Spleen (tissue), 7 donors: ENCODE data around the gene GGT6.

Experiments used
- POLR2A ChIP-seq, 3 donors: fragments of 450-650 bp; IDR thresholded peaks; one replicate each; pipeline ENCODE4 v1.5.1; 2017; ENCODE audit warnings: antibody characterized with exemption in 3 of 3, mild to moderate bottlenecking in 1 of 3
- POLR2AphosphoS5 ChIP-seq, 3 donors: sonication (generic); formaldehyde crosslinking; IDR thresholded peaks; one replicate each; pipeline ENCODE4 v1.5.1; 2017; ENCODE audit warnings: antibody characterized with exemption in 3 of 3
- TF ChIP-seq, protein P1 (sequence below), 11 experiments: fragments of 200-600 bp in 7 of 11; fragments of 450-650 bp in 4 of 11; sonication (generic) in 4 of 11; IDR thresholded peaks in 8 of 11; conservative IDR thresholded peaks in 3 of 11; 1 replicate in 7 of 11; 2 replicates in 4 of 11; pipeline versions ENCODE4 v1.4.0 to v1.8.0; 2016 to 2021; ENCODE audit warnings: antibody characterized with exemption in 11 of 11, inconsistent platforms in 4 of 11, mild to moderate bottlenecking in 1 of 11
- donor health status: DM: no; HTN: no; CAD: no; lungs with moderate emphysema.
- donor health status: DM: no; HTN: no; CAD: no.
- donor health status: DM: no; HTN: no; CAD: no.

GRCh38 chr17:4599505-4600281 is 39.3 kb upstream of the GGT6 start:
- TF ChIP-seq POLR2A (IDR thresholded peaks at IDR 0.05) (no peak), POLR2AphosphoS5 (IDR thresholded peaks at IDR 0.05) (peak in 2 of 3 donors; percentile 36 to 65)
- TF ChIP-seq, protein P1, sequence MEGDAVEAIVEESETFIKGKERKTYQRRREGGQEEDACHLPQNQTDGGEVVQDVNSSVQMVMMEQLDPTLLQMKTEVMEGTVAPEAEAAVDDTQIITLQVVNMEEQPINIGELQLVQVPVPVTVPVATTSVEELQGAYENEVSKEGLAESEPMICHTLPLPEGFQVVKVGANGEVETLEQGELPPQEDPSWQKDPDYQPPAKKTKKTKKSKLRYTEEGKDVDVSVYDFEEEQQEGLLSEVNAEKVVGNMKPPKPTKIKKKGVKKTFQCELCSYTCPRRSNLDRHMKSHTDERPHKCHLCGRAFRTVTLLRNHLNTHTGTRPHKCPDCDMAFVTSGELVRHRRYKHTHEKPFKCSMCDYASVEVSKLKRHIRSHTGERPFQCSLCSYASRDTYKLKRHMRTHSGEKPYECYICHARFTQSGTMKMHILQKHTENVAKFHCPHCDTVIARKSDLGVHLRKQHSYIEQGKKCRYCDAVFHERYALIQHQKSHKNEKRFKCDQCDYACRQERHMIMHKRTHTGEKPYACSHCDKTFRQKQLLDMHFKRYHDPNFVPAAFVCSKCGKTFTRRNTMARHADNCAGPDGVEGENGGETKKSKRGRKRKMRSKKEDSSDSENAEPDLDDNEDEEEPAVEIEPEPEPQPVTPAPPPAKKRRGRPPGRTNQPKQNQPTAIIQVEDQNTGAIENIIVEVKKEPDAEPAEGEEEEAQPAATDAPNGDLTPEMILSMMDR (IDR thresholded peaks at IDR 0.05 in 8 of 11, conservative IDR thresholded peaks at IDR 0.05 in 3 of 11): no peak
